SU-DHL-6 (cell line): ENCODE data around the gene PIGL.

Experiments used
- H2AFZ ChIP-seq: fragments of 200-600 bp; sonication (generic); 2 replicates; pipeline ENCODE4 v1.6.1; 2014; ENCODE audit warnings: low read depth, mild to moderate bottlenecking, moderate library complexity, mixed read lengths, antibody characterized with exemption, low read length; ENCODE audit not compliant: severe bottlenecking
- H3F3A ChIP-seq: fragments of 200-600 bp; shearing (Covaris generic); 2 replicates; pipeline ENCODE4 v1.6.0; 2016; ENCODE audit warnings: antibody characterized with exemption, mild to moderate bottlenecking; ENCODE audit not compliant: insufficient read depth
- H3K27ac ChIP-seq: fragments of 200-600 bp; sonication (generic); 2 replicates; pipeline ENCODE4 v1.5.1; 2016; ENCODE audit warnings: low read depth, mild to moderate bottlenecking, low read length, moderate library complexity, mixed read lengths
- H3K27me3 ChIP-seq: fragments of 200-600 bp; sonication (generic), shearing (Covaris generic); 2 replicates; pipeline ENCODE4 v1.6.0; 2014; ENCODE audit warnings: mild to moderate bottlenecking, low read length
- H3K36me3 ChIP-seq: fragments of 200-600 bp; sonication (generic); 2 replicates; pipeline ENCODE4 v1.6.1; 2014; ENCODE audit warnings: mild to moderate bottlenecking, low read length, mixed read lengths
- H3K4me2 ChIP-seq: fragments of 300-600, 200-600 bp; shearing (Covaris generic), sonication (generic); 2 replicates; pipeline ENCODE4 v1.6.0; 2014; ENCODE audit warnings: low read length, low read depth, mild to moderate bottlenecking; ENCODE audit not compliant: poor library complexity, severe bottlenecking
- H3K4me3 ChIP-seq: fragments of 200-600 bp; sonication (generic); 2 replicates; pipeline ENCODE4 v1.5.1; 2014; ENCODE audit warnings: antibody characterized with exemption, low read length, mild to moderate bottlenecking, mixed read lengths; ENCODE audit not compliant: insufficient read depth, poor library complexity, severe bottlenecking
- H3K79me2 ChIP-seq: fragments of 200-600 bp; sonication (generic); 2 replicates; pipeline ENCODE4 v1.6.1; 2014; ENCODE audit warnings: mild to moderate bottlenecking, low read length, moderate library complexity; ENCODE audit not compliant: insufficient read depth
- H3K9ac ChIP-seq: fragments of 200-600 bp; sonication (generic); 2 replicates; pipeline ENCODE4 v1.7.0; 2014; ENCODE audit warnings: mild to moderate bottlenecking, low read length
- H3K9me2 ChIP-seq: fragments of 200-600 bp; sonication (generic); replicated peaks from 2 replicates; pipeline ENCODE4 v1.6.1; 2014; ENCODE audit warnings: low read length; ENCODE audit not compliant: insufficient read depth
- H3K9me3 ChIP-seq: fragments of 200-600 bp; sonication (generic); 2 replicates; pipeline ENCODE4 v1.6.1; 2014; ENCODE audit warnings: low read length, mixed read lengths; ENCODE audit not compliant: insufficient read depth
- H4K20me1 ChIP-seq: fragments of 200-600 bp; sonication (generic); 2 replicates; pipeline ENCODE4 v1.6.1; 2014; ENCODE audit warnings: low read depth, mild to moderate bottlenecking, antibody characterized with exemption, low read length, moderate library complexity, mixed read lengths
- EZH2phosphoT487 ChIP-seq: fragments of 200-600 bp; sonication (generic), shearing (Covaris generic); conservative IDR thresholded peaks from 2 replicates; pipeline ENCODE4 v1.6.1; 2018; ENCODE audit warnings: mild to moderate bottlenecking, antibody characterized with exemption, low read length, moderate library complexity, mixed read lengths
- TF ChIP-seq, protein P1 (sequence below): fragments of 200-600 bp; sonication (generic); IDR thresholded peaks from one replicate; pipeline ENCODE4 v1.5.1; 2017; ENCODE audit warnings: antibody characterized with exemption, mild to moderate bottlenecking, low read length, moderate library complexity; ENCODE audit not compliant: insufficient read depth, poor library complexity, severe bottlenecking

PIGL gene

DNA sequence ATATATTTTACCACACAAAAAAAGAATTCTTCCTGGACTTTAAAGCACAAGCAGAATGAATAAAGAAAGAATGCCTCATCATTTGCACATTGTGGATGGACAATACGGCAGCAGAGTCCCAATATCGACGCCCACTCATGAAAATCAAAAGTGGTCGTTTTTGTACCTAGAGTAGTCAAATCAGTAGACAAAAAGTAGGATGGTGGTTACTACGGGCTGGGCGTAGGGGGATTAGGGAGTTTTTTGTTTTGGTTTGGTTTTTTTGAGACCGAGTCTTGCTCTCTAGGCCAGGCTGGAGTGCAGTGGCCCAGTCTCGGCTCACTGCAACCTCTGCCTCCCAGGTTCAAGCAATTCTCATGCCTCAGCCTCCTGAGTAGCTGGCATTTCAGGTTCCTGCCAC is 144.9 kb downstream of the PIGL start:
- no peaks in the 10 kb centered on the region for H3F3A ChIP-seq
- H3K9me3 ChIP-seq = no peaks in the 10 kb centered on the region
- H3K36me3 ChIP-seq = no peaks in the 10 kb centered on the region
- H2AFZ ChIP-seq = no peak overlapping the region
- no peaks in the 10 kb centered on the region for H4K20me1 ChIP-seq
- no peak for TF ChIP-seq EZH2phosphoT487
- TF ChIP-seq, protein P1, sequence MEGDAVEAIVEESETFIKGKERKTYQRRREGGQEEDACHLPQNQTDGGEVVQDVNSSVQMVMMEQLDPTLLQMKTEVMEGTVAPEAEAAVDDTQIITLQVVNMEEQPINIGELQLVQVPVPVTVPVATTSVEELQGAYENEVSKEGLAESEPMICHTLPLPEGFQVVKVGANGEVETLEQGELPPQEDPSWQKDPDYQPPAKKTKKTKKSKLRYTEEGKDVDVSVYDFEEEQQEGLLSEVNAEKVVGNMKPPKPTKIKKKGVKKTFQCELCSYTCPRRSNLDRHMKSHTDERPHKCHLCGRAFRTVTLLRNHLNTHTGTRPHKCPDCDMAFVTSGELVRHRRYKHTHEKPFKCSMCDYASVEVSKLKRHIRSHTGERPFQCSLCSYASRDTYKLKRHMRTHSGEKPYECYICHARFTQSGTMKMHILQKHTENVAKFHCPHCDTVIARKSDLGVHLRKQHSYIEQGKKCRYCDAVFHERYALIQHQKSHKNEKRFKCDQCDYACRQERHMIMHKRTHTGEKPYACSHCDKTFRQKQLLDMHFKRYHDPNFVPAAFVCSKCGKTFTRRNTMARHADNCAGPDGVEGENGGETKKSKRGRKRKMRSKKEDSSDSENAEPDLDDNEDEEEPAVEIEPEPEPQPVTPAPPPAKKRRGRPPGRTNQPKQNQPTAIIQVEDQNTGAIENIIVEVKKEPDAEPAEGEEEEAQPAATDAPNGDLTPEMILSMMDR = no peak
- H3K4me3 ChIP-seq = no peak overlapping the region
- H3K27ac ChIP-seq = no peak overlapping the region
- no peak overlapping the region for H3K4me2 ChIP-seq
- H3K9ac ChIP-seq = no peak overlapping the region
- H3K9me2 ChIP-seq = no peaks in the 10 kb centered on the region
- H3K27me3 ChIP-seq = no peaks in the 10 kb centered on the region
- H3K79me2 ChIP-seq = no peaks in the 10 kb centered on the region

DNA sequence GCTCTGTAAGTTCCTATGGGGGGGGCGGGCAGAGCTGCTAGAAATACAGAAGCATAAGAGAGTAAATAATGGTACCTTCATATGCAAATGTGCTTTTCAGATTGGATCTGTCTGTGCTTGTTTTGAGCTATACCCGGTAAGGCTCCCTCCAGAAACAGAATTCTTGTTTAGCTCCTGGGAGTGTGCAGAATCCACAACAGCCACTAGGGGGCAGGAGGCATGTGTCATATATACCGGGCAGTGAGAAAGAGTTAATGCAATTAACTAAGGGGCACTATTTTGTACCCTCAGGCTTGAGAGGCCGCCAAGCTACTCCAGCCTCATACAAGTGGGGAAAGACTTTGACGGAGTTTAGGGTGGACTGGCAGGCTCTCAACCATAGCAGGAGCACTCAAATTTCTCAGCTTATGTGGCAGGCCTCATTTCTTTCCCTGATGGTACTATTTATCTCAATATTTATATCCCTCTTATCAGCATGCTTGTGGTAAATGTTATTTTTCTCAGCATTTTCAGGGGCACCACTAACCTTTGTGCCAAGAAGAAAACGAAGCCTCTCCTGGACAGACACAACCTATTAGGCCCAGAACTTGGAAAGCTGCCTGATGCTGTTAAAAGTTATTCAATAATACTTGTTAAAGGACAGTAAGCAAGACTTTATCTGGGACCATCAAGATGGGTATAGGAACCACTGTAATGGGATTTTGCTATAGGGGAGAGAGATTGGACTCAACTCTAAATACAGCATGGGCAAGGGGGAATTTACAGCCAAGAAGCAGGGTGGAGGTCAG is 146.9 kb downstream of the PIGL start:
- H3F3A ChIP-seq = no peaks in the 10 kb centered on the region
- no peaks in the 10 kb centered on the region for H3K9me2 ChIP-seq
- H2AFZ ChIP-seq = no peak overlapping the region
- no peaks in the 10 kb centered on the region for H3K36me3 ChIP-seq
- H3K27me3 ChIP-seq = no peaks in the 10 kb centered on the region
- H3K9me3 ChIP-seq = no peaks in the 10 kb centered on the region
- no peaks in the 10 kb centered on the region for H3K79me2 ChIP-seq
- TF ChIP-seq, protein P1 = peak; percentile 84
- TF ChIP-seq EZH2phosphoT487 = no peak
- H4K20me1 ChIP-seq = no peaks in the 10 kb centered on the region
- no peak overlapping the region for H3K27ac ChIP-seq
- no peak overlapping the region for H3K4me3 ChIP-seq
- no peak overlapping the region for H3K4me2 ChIP-seq
- H3K9ac ChIP-seq = no peak overlapping the region

DNA sequence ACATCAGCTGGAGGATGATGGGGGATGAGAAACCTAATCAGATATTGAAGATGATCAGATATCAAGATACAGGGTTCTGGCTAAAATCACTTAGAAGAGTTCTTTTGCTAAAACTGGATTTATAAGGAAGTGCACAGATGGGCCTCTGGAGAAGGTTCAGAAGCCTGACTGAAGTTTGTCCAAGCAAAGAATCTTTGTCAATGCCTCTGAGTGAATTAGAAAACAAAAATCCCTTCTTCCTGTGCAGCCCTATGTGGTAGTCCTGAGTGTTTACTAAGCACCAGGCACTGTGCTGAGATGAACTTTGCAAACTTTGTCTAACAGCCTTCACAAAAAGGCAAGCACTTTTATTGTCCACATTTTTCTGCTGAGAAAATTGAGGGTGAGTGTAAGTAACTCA is 147.6 kb downstream of the PIGL start:
- Histone ChIP-seq H3K9me3 (no peaks in the 10 kb centered on the region), H3K79me2 (no peaks in the 10 kb centered on the region), H3K9ac (no peak overlapping the region), H3K4me2 (no peak overlapping the region), H3K9me2 (no peaks in the 10 kb centered on the region), H3K36me3 (no peaks in the 10 kb centered on the region), H3K27me3 (no peaks in the 10 kb centered on the region), H3K27ac (no peak overlapping the region), H4K20me1 (no peaks in the 10 kb centered on the region), H3K4me3 (no peak overlapping the region), H2AFZ (no peak overlapping the region), H3F3A (no peaks in the 10 kb centered on the region)
- TF ChIP-seq EZH2phosphoT487 = no peak
- TF ChIP-seq, protein P1 = no peak
